22Rv1 (cell line): ENCODE results near the gene NCBP1.

Experiments used
- ZFX ChIP-seq: fragments of 450-650 bp; IDR thresholded peaks from 2 replicates; pipeline ENCODE4 v1.6.1; 2017; ENCODE audit warnings: antibody characterized with exemption, borderline replicate concordance
- TF ChIP-seq, protein P1 (sequence below): fragments of 450-650 bp; IDR thresholded peaks from 2 replicates; pipeline ENCODE4 v1.5.1; 2017; ENCODE audit warnings: mild to moderate bottlenecking

DNA sequence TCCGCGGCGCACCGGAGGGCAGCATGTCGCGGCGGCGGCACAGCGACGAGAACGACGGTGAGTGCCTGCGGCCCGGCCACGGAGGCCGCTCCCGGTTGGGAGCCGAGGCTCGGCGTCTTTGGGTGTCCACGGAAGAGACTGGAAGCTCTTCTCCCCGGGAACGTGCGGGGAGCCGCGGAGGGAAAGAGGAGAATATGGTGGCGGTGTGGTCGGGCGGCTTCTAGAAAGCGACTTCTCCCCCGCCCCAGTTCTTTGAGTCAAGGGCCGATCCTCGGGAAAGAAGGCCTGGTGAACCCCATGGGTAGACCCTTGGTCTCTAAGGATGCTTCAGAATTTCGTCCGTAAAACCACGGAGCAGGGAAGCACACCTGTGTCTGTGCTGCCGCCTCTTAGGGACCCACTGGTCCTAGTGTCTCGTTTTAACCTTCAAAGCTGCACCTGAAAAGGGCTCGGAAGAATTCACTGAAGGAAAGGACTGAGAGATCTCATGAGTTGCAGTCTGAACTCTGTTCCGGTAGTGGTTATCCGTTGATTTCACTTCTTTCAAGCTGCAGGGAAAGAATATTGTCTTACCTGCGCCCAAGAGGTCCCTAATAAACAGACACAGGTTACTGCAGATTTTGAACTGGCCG, 354 bp downstream of the NCBP1 start:
- TF ChIP-seq, protein P1, sequence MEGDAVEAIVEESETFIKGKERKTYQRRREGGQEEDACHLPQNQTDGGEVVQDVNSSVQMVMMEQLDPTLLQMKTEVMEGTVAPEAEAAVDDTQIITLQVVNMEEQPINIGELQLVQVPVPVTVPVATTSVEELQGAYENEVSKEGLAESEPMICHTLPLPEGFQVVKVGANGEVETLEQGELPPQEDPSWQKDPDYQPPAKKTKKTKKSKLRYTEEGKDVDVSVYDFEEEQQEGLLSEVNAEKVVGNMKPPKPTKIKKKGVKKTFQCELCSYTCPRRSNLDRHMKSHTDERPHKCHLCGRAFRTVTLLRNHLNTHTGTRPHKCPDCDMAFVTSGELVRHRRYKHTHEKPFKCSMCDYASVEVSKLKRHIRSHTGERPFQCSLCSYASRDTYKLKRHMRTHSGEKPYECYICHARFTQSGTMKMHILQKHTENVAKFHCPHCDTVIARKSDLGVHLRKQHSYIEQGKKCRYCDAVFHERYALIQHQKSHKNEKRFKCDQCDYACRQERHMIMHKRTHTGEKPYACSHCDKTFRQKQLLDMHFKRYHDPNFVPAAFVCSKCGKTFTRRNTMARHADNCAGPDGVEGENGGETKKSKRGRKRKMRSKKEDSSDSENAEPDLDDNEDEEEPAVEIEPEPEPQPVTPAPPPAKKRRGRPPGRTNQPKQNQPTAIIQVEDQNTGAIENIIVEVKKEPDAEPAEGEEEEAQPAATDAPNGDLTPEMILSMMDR, result no peak
- no peak for TF ChIP-seq ZFX
